K562 (cell line): ENCODE results near the gene KRT31. TPM values are rescaled to one million over a fixed set of nuclear protein-coding genes. Genes with fewer than 3 reads are reported as not detected.

Experiments
- ATAC-seq: fragments of 200-7000 bp; cut with Tn5 transposase; 3 replicates; pipeline ENCODE4 v1.9.1; 2020; ENCODE audit warnings: moderate library complexity
- BruUV-seq: library from RNA; stranded (reverse); fragments of 400-500 nt; replicated peaks from 2 replicates; lab custom pipeline; 2021; lab: Mats Ljungman, UMichigan
- CTCF ChIA-PET: fragments of 300-600 bp; formaldehyde crosslinking; extraction: SDS; loops from one replicate; lab custom pipeline; 2021; ENCODE audit warnings: low intra/inter-chr PET ratio; lab: Yijun Ruan, JAX
- POLR2A ChIA-PET: fragments of 300-600, 350-650 bp; sonication (Branson Sonifier 250); formaldehyde crosslinking; extraction: SDS; loops from one replicate; lab custom pipeline; 2021; ENCODE audit warnings: antibody characterized with exemption, inconsistent platforms; lab: Yijun Ruan, JAX
- DNase-seq, 4 experiments: peaks; one replicate each; pipeline versions ENCODE4 v3.0.0 to v3.0.0-alpha.2; 2011 to 2018; ENCODE audit warnings: low spot score in 3 of 4, mixed read lengths in 3 of 4; ENCODE audit errors: extremely low read depth in 1 of 4
- FAIRE-seq: peaks from 2 replicates; lab custom pipeline; 2011; peaks lifted over from hg19 to GRCh38; lab: Jason Lieb, UNC
- H2AFZ ChIP-seq: 2 replicates; pipeline ENCODE4 v1.6.0; 2011; ENCODE audit warnings: low read depth, low read length, control low read depth, inconsistent platforms
- H3K27ac ChIP-seq: fragments of 200-600 bp; 3 replicates; pipeline ENCODE4 v1.8.0; 2011; ENCODE audit warnings: low read depth, mild to moderate bottlenecking, control low read depth, inconsistent platforms, low read length, moderate library complexity, mixed read lengths; ENCODE audit errors: extremely low read depth
- H3K27me3 ChIP-seq, 2 experiments: fragments of 300-600 bp in 1 of 2; 2 replicates in 1 of 2; 3 replicates in 1 of 2; pipeline versions ENCODE4 v1.6.0 to v1.8.0; 2011; ENCODE audit warnings: inconsistent platforms in 2 of 2, low read length in 2 of 2, mild to moderate bottlenecking in 1 of 2, mixed read lengths in 1 of 2, moderate library complexity in 1 of 2; ENCODE audit not compliant: control insufficient read depth in 2 of 2, insufficient read depth in 2 of 2
- H3K36me3 ChIP-seq: fragments of 300-600 bp; 3 replicates; pipeline ENCODE4 v1.8.0; 2011; ENCODE audit warnings: mild to moderate bottlenecking, low read length, inconsistent platforms; ENCODE audit not compliant: control insufficient read depth, insufficient read depth
- H3K4me1 ChIP-seq, 2 experiments: fragments of 200-600 bp in 1 of 2; replicated peaks in 1 of 2; 2 replicates in 1 of 2; 3 replicates in 1 of 2; pipeline versions ENCODE4 v1.5.1 to v1.8.0; 2011; ENCODE audit warnings: inconsistent platforms in 2 of 2, low read length in 2 of 2, mild to moderate bottlenecking in 1 of 2, mixed read lengths in 1 of 2, moderate library complexity in 1 of 2; ENCODE audit not compliant: control insufficient read depth in 2 of 2, insufficient read depth in 2 of 2
- H3K4me2 ChIP-seq: 2 replicates; pipeline ENCODE4 v1.6.1; 2011; ENCODE audit warnings: low read length, control low read depth, inconsistent platforms, mixed read lengths; ENCODE audit not compliant: insufficient read depth
- H3K4me3 ChIP-seq: fragments of 200-600 bp; sonication (generic), shearing (Covaris generic); 2 replicates; pipeline ENCODE4 v1.5.1; 2016; ENCODE audit warnings: control low read depth, inconsistent platforms
- H3K79me2 ChIP-seq: fragments of 200-600 bp; 3 replicates; pipeline ENCODE4 v1.8.0; 2011; ENCODE audit warnings: low read length, inconsistent platforms; ENCODE audit not compliant: control insufficient read depth, insufficient read depth
- H3K9ac ChIP-seq, 2 experiments: 2 replicates each; pipeline versions ENCODE4 v1.6.0 to v1.6.1; 2011; ENCODE audit warnings: low read depth in 2 of 2, low read length in 2 of 2, control low read depth in 1 of 2, inconsistent platforms in 1 of 2, mild to moderate bottlenecking in 1 of 2, mixed read lengths in 1 of 2; ENCODE audit not compliant: insufficient read depth in 1 of 2
- H3K9me1 ChIP-seq: one replicate; pipeline ENCODE4 v1.6.0; 2011; ENCODE audit warnings: inconsistent platforms, mild to moderate bottlenecking, low read length, moderate library complexity; ENCODE audit not compliant: control insufficient read depth, insufficient read depth
- H3K9me3 ChIP-seq: replicated peaks from 2 replicates; pipeline ENCODE4 v1.5.1; 2011; ENCODE audit warnings: low read depth, low read length, inconsistent platforms; ENCODE audit not compliant: control insufficient read depth, insufficient read depth
- H4K20me1 ChIP-seq: replicated peaks from 2 replicates; pipeline ENCODE4 v1.6.1; 2011; ENCODE audit warnings: low read length, inconsistent platforms, mixed read lengths; ENCODE audit not compliant: control insufficient read depth, insufficient read depth
- ADNP ChIP-seq: fragments of 200-800 bp; sonication (Bioruptor generic); IDR thresholded peaks from 2 replicates; pipeline ENCODE4 v1.6.1; 2016; ENCODE audit warnings: missing genetic modification characterization, missing compliant biosample characterization
- ARID2 ChIP-seq: fragments of 450-650 bp; IDR thresholded peaks from 2 replicates; pipeline ENCODE4 v1.6.1; 2017; ENCODE audit warnings: antibody characterized with exemption, mild to moderate bottlenecking
- ATF4 ChIP-seq: fragments of 450-650 bp; formaldehyde crosslinking; IDR thresholded peaks from 2 replicates; pipeline ENCODE4 v1.4.0; 2022; ENCODE audit warnings: mild to moderate bottlenecking, moderate library complexity
- E2F6 ChIP-seq, 2 experiments: IDR thresholded peaks; 2 replicates each; pipeline ENCODE4 v1.6.1; 2011; ENCODE audit warnings: borderline replicate concordance in 1 of 2, control low read depth in 1 of 2, low read depth in 1 of 2, low read length in 1 of 2, mild to moderate bottlenecking in 1 of 2, mixed read lengths in 1 of 2, moderate library complexity in 1 of 2; ENCODE audit not compliant: insufficient read depth in 1 of 2, insufficient read length in 1 of 2, poor library complexity in 1 of 2, severe bottlenecking in 1 of 2; ENCODE audit errors: extremely low read depth in 1 of 2
- ELK3 ChIP-seq: fragments of 450-650 bp; formaldehyde crosslinking; IDR thresholded peaks from 2 replicates; pipeline ENCODE4 v1.4.0; 2020; ENCODE audit warnings: mild to moderate bottlenecking
- KAT2B ChIP-seq: IDR thresholded peaks from one replicate; pipeline ENCODE4 v1.6.1; 2012; ENCODE audit warnings: low read depth, mild to moderate bottlenecking, control low read depth, inconsistent platforms, low read length, moderate library complexity
- KDM2B ChIP-seq: fragments of 250-450 bp; sonication (Bioruptor Pico); IDR thresholded peaks from 2 replicates; pipeline ENCODE4 v1.8.0; 2021; ENCODE audit warnings: mild to moderate bottlenecking, moderate library complexity
- MTA3 ChIP-seq: fragments of 450-650 bp; formaldehyde crosslinking; IDR thresholded peaks from 2 replicates; pipeline ENCODE4 v1.6.1; 2017; ENCODE audit warnings: mild to moderate bottlenecking, borderline replicate concordance
- SNIP1 ChIP-seq: fragments of 450-650 bp; IDR thresholded peaks from 2 replicates; pipeline ENCODE4 v1.7.1; 2017; ENCODE audit warnings: low read depth, mild to moderate bottlenecking
- TCF3 ChIP-seq: sonication (generic); formaldehyde crosslinking; IDR thresholded peaks from 2 replicates; pipeline ENCODE4 v1.4.0; 2020; ENCODE audit warnings: mild to moderate bottlenecking, missing genetic modification reagents
- ZNF384 ChIP-seq: IDR thresholded peaks from 2 replicates; pipeline ENCODE4 v1.6.1; 2012; ENCODE audit warnings: low read depth, low read length, improper control_type of control experiment
- ZNF511 ChIP-seq: sonication (generic); formaldehyde crosslinking; IDR thresholded peaks from 2 replicates; pipeline ENCODE4 v1.8.0; 2022; ENCODE audit warnings: mild to moderate bottlenecking, missing genetic modification reagents
- ZNF561 ChIP-seq: fragments of 450-650 bp; formaldehyde crosslinking; conservative IDR thresholded peaks from 2 replicates; pipeline ENCODE4 v1.4.0; 2020; ENCODE audit warnings: mild to moderate bottlenecking, moderate library complexity
- ZNF699 ChIP-seq: fragments of 250-450 bp; sonication (Bioruptor Pico); IDR thresholded peaks from 2 replicates; pipeline ENCODE4 v1.8.0; 2021; ENCODE audit warnings: mild to moderate bottlenecking, moderate library complexity; ENCODE audit not compliant: insufficient replicate concordance
- ZNF830 ChIP-seq: fragments of 250-450 bp; sonication (Bioruptor Pico); IDR thresholded peaks from 2 replicates; pipeline ENCODE4 v1.5.0; 2021; ENCODE audit warnings: mild to moderate bottlenecking
- WGBS: fragments of 100-300 bp; shearing (Covaris generic); methylation state at CpG from one replicate; pipeline ENCODE4 v1.1.6; 2016; ENCODE audit warnings: low coverage, mixed read lengths; ENCODE audit not compliant: insufficient coverage; ENCODE audit errors: missing lambda C conversion rate; 5-methylcytosine and 5-hydroxymethylcytosine counted together
- in situ Hi-C: fragments of 300-500 bp; cut with MboI; formaldehyde crosslinking; loops from 4 replicates; pipeline ENCODE4 v1.15.0; 2018; ENCODE audit warnings: inconsistent platforms, mixed read lengths
- intact Hi-C: fragments of 100-400 bp; cut with micrococcal nuclease; formaldehyde crosslinking; loops from 2 replicates; pipeline ENCODE4 v1.14.2; 2022
- polyA plus RNA-seq, 8 experiments: library from polyadenylated mRNA; depleted of rRNA in 4 of 8; stranded (reverse) in 5 of 8; unstranded in 3 of 8; fragments of >200 nt; fragmentation: Nextera tagmentation in 2 of 8; fragmentation: Illumina TruSeq in 1 of 8; extraction: Ambion mirVana in 2 of 8; extraction: Trizol in 1 of 8; gene quantifications; 2 replicates each; pipeline versions ENCODE4 v1.2.1 to v1.2.3, GENCODE V29; 2011 to 2014; ENCODE audit warnings: inconsistent platforms in 1 of 8, missing spikeins in 1 of 8
- total RNA-seq, 7 experiments: library from RNA; depleted of rRNA in 6 of 7; stranded (reverse); fragments of >200 nt in 6 of 7; fragmentation: Illumina TruSeq in 2 of 7; extraction: Trizol in 2 of 7; gene quantifications; 2 replicates each; pipeline versions ENCODE4 v1.2.1 to v1.2.3, GENCODE V29; 2011 to 2021; ENCODE audit warnings: low replicate concordance in 1 of 7
- TF ChIP-seq, protein P1 (sequence below): sonication (generic); formaldehyde crosslinking; IDR thresholded peaks from 2 replicates; pipeline ENCODE4 v1.8.1; 2023; ENCODE audit warnings: mild to moderate bottlenecking, missing genetic modification reagents
- TF ChIP-seq, protein P2 (sequence below): fragments of 250-450 bp; sonication (Bioruptor Pico); IDR thresholded peaks from 2 replicates; pipeline ENCODE4 v1.8.0; 2022; ENCODE audit warnings: moderate library complexity, mild to moderate bottlenecking, inconsistent platforms

The KRT31 gene
- total and polyA plus RNA-seq, 9 of the 15 experiments (the other 6 are each of a cell fraction or from before 2014, with no cell fraction given), result not detected

GRCh38 chr17:41434005-41434404 lies 36.6 kb upstream of the KRT31 start:
- Histone ChIP-seq H3K9ac (no peak overlapping the region), H3K36me3 (no peaks in the 10 kb centered on the region), H3K4me2 (no peak overlapping the region), H2AFZ (no peak overlapping the region), H3K4me1 (no peaks in the 10 kb centered on the region), H3K4me3 (no peak overlapping the region), H3K27me3 (peaks cover 2 to 32% of the 10 kb centered on the region in 2 experiments; a peak in 3 of 5 replicates), H3K9me1 (no peaks in the 10 kb centered on the region), H3K27ac (no peak overlapping the region), H3K79me2 (no peaks in the 10 kb centered on the region), H4K20me1 (no peaks in the 10 kb centered on the region), H3K9me3 (no peaks in the 10 kb centered on the region)
- CTCF ChIA-PET, result no interaction called here
- TF ChIP-seq ZNF561 (CRISPR knock-in tag) (no peak), KDM2B (CRISPR knock-in tag) (no peak), ELK3 (CRISPR knock-in tag) (no peak), MTA3 (no peak), ATF4 (CRISPR knock-in tag) (no peak), KAT2B (no peak), ADNP (no peak), ZNF830 (CRISPR knock-in tag) (no peak), ARID2 (no peak), E2F6 (IDR thresholded peaks at IDR 0.05; ENCODE audit: borderline replicate concordance in 1 of 2, extremely low read depth in 1 of 2, insufficient read depth in 1 of 2, insufficient read length in 1 of 2, low read depth in 1 of 2, low read length in 1 of 2, poor library complexity in 1 of 2, severe bottlenecking in 1 of 2) (no peak), ZNF511 (CRISPR knock-in tag) (no peak), ZNF699 (CRISPR knock-in tag) (no peak), SNIP1 (no peak), ZNF384 (no peak), TCF3 (CRISPR knock-in tag) (no peak)
- TF ChIP-seq, protein P1, sequence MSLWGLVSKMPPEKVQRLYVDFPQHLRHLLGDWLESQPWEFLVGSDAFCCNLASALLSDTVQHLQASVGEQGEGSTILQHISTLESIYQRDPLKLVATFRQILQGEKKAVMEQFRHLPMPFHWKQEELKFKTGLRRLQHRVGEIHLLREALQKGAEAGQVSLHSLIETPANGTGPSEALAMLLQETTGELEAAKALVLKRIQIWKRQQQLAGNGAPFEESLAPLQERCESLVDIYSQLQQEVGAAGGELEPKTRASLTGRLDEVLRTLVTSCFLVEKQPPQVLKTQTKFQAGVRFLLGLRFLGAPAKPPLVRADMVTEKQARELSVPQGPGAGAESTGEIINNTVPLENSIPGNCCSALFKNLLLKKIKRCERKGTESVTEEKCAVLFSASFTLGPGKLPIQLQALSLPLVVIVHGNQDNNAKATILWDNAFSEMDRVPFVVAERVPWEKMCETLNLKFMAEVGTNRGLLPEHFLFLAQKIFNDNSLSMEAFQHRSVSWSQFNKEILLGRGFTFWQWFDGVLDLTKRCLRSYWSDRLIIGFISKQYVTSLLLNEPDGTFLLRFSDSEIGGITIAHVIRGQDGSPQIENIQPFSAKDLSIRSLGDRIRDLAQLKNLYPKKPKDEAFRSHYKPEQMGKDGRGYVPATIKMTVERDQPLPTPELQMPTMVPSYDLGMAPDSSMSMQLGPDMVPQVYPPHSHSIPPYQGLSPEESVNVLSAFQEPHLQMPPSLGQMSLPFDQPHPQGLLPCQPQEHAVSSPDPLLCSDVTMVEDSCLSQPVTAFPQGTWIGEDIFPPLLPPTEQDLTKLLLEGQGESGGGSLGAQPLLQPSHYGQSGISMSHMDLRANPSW (CRISPR knock-in tag), result no peak
- TF ChIP-seq, protein P2, sequence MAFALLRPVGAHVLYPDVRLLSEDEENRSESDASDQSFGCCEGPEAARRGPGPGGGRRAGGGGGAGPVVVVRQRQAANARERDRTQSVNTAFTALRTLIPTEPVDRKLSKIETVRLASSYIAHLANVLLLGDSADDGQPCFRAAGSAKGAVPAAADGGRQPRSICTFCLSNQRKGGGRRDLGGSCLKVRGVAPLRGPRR (CRISPR knock-in tag), result no peak
- ATAC-seq (no peak), FAIRE-seq (no peak), DNase-seq (no peak)
- 0% methylated on average over 4 of the region's 4 CpGs for WGBS
- POLR2A ChIA-PET, result interaction anchor here (1.5 kb wide), 1 partner anchor 15 kb away, joined by 5 read pairs; no protein-coding TSS in a partner anchor
- intact Hi-C loops, result no loop called here
- no TSS peak for BruUV-seq
- in situ Hi-C loops, result no loop called here
